HG03095 (cell line): ENCODE results near the gene CSE1L.
"Not testable (repeated sequence)": the region's sequence is repeated elsewhere in the genome, so short reads cannot be mapped to it uniquely, and the experiment has no call there.

Experiments used
- ATAC-seq: cut with Tn5 transposase; IDR thresholded peaks from one replicate; pipeline ENCODE4 v1.9.1; 2021; ENCODE audit warnings: moderate library complexity; ENCODE audit not compliant: unreplicated experiment

The CSE1L gene, protein sequence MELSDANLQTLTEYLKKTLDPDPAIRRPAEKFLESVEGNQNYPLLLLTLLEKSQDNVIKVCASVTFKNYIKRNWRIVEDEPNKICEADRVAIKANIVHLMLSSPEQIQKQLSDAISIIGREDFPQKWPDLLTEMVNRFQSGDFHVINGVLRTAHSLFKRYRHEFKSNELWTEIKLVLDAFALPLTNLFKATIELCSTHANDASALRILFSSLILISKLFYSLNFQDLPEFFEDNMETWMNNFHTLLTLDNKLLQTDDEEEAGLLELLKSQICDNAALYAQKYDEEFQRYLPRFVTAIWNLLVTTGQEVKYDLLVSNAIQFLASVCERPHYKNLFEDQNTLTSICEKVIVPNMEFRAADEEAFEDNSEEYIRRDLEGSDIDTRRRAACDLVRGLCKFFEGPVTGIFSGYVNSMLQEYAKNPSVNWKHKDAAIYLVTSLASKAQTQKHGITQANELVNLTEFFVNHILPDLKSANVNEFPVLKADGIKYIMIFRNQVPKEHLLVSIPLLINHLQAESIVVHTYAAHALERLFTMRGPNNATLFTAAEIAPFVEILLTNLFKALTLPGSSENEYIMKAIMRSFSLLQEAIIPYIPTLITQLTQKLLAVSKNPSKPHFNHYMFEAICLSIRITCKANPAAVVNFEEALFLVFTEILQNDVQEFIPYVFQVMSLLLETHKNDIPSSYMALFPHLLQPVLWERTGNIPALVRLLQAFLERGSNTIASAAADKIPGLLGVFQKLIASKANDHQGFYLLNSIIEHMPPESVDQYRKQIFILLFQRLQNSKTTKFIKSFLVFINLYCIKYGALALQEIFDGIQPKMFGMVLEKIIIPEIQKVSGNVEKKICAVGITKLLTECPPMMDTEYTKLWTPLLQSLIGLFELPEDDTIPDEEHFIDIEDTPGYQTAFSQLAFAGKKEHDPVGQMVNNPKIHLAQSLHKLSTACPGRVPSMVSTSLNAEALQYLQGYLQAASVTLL

DNA sequence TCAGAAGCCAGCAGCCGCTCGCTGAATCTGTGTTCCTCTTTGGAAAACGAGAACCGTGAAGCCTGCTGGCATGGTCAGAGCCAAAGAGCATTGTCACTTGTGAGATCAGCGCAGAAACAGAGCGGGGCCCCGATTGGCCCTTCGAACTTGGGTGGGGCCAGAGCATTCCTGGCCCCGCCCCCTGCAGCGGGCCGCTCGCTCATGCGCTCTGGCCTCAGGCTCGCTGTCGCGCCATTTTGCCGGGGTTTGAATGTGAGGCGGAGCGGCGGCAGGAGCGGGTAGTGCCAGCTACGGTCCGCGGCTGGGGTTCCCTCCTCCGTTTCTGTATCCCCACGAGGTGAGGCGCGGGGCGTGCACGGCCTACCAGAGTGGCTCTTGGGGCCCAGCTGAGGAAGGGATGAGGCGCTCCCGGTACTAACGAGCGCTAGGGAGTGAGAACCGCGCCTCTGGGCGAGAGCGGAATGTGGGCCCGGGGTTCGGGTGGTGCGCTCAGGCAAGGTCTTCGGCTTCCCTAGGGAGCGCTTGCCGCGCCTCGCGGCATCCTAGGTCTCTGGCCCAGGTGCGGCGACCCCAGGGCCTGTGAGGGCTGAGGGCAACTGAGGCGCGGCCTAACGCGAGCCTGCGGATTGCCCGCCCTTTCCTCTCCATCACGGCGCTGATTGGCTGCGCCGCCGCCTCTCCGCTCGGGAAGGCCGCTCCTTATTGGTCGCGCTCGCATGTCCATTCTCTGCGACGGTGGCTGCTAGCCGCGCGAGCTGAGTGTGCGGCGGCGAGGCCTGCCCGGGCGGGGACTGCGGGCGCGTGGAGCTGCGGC lies at the start of gene CSE1L:
CSE1L (plus strand) TSS at position 226 of the 814 bp plus-strand sequence. CDS start 12,152 bp downstream, outside the sequence.
- peak; percentile 76 for ATAC-seq

DNA sequence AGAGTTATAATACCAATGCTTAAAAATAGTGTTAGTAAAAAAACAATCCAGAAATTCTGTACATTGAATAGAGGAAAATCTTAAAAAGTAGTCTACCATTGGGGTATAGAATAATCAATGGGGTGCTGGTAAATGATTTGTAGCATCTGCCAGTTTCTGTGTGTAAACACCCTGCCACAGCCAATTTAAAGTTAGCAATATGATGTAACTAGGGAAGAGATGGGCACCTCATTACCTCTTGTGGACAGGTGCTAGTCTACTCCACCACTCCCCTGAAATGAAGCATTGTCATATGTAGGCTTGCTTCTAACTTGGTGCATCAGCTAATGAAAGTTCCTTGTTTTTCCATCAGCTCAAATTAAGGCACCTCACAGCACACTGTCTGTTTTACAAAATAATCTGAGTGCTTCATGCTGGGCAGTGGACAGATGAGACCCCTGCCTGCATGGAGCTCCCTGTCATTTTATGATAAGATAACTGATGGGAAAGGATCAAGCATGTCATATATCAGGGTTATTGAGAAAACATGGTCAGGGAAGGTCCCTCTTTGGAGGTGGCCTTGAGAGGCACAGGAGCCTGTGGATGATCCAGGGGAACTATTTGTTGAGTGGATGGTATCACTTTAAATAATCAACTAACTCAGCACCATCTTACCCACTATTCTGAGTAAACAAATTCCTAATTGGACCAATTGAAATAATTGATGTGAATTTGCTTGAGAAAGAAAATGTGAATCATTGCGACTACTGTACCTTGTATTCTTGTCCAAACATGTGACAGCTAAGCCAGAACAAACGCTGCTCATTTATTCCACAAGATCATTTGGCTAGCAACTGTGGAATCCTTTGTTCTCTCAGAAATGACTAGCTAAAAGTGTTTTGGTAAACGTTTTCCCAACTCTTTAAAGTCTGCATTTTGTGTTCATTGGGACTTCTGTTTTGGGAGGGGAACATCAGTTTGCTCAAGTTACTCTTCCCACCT lies 45.9 kb upstream of the CSE1L start:
- no peak for ATAC-seq

DNA sequence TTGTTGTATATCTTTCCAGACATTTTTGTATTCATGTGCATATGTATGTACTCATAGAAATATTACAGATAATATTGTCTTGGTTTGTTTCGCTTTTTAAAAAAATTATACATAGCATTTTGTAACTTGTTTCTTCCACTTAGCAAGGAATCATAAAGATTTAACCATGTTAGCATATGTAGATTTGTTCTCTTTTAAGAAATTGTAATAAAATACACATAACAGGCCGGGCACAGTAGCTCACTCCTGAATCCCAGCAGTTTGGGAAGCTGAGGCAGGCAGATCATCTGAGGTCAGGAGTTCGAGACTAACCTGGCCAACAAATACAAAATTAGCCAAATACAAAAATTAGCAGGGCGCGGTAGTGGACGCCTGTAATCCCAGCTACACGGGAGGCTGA lies 44.4 kb upstream of the CSE1L start:
- ATAC-seq = no peak

DNA sequence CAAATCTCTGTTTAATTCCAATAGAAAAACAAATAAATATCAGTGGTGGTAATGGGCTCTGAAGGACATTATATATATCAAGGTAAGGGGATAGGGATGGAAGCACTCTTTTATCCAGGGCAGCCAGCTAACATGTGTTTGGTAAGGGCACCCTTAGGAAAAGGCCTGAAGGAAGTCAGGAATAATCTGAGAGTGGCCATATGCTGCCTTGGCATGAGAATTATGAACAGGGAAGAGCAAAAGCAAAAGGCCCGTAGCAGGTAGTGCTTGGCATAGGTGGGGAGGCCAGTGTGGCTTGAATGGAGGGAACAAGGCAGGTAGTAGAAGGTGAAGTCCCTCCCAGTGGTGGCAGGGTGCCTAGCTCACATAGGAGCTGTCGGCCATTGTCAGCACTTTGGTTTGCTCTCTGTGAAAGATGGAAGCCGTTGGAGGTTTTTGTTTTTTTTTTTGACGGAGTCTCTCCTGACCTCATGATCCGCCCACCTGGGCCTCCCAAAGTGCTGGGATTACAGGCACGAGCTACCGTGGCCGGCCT lies 39.6 kb upstream of the CSE1L start:
- no peak for ATAC-seq

DNA sequence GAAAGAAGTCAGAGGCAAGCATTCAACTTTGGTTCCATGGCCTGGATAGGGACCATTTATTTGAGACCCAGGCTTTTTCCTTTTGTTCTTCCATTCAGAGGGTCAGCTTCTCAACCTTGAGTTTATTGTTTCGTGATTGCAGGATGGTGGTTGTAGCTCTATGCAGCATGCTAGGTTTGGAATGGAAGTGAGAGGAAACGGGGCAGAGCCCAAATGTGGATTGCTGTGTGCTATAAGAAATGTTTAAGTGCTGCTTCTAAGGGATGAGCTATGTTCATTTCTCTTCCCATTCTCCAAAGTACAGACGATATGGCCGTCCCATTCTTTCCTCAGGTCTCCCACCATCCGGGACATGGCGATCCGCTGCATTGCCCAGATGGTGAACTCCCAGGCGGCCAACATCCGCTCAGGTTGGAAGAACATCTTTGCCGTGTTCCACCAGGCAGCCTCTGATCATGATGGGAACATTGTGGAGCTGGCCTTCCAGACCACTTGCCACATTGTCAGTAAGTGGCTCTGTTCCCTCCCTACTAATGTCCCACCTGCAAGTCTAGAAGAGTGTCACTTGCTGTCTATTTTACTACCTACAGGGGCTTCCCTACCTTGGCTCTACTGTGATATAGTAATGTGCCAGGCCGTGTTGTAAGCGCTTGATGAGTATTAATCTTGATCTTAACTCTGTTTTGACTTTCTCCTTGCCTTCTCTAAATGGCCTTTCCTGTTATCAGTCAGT lies 36.0 kb upstream of the CSE1L start:
- no peak for ATAC-seq

DNA sequence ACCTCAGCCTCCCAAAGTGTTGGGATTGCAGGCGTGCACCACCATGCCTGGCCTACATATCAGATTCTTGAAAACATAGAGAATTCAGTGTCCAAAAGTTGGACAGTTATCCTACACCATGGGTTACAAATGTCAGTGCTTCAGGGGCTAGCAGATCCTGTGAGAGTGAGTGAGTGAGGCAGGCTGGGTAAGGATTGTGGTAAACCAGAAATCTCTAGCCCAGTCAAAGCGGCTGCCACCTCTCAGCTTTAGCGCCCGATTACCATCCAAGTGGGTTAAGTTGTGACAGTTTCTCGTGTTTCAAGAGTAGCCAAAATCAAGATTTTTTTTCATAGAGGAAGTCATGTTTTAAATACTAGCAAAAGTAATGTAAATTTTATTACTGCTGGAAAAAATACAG lies 21.9 kb upstream of the CSE1L start:
- ATAC-seq = no peak

DNA sequence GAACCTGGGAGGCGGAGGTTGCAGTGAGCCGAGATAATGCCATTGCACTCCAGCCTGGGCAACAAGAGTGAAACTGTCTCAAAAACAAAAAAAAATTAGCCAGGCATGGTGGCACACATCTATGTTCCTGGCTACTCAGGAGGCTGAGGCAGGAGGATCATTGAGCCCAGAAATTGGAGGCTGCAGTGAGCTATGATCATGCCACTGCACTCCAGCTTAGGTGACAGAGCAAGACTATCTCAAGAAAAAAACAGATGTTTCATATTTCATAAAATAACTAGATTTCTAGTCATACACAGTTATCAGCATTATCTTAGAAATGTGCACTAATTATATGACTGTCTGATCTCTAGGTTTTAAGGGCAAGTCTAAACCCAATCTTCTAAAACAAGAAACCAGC lies 17.9 kb upstream of the CSE1L start:
- not testable (repeated sequence) for ATAC-seq

DNA sequence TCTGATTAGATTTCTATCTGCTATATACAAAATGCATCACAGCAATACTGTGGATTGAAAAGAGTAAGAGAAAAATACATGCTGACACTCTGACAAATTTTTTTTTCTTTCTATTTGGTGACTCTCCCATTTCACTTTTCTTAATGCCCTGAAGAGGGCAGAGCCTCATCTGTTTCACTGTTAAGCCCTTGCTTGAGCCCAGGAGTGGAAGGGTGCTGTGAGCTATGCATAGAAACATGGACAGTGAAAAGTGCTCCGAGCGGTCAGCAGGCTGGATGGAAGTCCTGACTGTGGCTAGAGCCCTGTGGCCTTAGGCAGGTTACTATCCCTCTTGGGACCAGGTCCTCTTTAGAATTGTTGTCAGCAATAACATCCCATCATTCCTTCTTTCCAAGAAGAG lies 17.4 kb upstream of the CSE1L start:
- no peak for ATAC-seq

DNA sequence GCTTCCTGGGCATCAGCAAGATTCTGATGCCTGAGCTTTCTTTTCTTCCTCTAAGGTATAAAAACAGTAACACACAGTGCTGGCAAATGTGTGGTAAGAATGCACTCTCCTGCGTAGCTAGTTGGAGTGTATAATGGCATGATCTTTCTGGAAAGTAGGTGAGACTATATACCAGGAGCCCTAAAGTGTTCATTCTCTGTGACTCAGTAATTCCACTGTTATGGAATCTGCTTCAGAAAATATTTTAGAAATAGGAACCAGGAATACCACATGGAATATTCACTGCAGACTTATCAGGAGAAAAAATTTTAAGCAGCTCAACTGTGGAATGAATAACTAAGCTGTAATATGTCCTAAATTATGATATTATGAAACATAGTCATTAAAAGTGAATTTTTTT lies 16.9 kb upstream of the CSE1L start:
- no peak for ATAC-seq

DNA sequence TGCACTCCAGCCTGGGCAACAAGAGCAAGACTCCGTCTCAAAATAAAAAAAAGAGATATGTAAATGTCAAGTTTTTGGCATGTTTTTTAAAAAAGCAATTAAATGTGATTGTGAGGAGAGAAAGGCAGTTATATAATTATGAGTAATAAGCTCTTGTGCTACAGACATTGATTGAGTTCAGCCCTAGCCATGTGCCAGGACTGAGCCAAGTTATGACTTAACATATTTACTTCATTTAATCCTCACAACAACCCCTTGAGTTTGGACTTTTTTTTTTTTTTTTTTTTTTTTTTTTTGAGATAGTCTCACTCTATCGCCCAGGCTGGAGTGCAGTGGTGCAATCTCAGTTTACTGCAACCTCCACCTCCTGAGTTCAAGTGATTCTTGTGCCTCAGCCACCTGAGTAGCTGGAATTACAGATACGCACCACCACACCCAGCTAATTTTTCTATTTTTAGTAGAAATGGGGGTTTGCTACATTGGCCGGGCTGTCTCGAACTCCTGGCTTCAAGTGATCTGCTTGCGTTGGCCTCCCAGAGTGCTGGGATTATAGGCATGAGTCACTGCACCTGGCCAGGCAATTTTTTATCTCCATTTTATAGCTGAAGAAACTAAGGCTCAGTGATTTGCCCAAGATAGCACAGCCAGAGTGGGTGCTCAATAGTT lies 15.0 kb upstream of the CSE1L start:
- no peak for ATAC-seq

DNA sequence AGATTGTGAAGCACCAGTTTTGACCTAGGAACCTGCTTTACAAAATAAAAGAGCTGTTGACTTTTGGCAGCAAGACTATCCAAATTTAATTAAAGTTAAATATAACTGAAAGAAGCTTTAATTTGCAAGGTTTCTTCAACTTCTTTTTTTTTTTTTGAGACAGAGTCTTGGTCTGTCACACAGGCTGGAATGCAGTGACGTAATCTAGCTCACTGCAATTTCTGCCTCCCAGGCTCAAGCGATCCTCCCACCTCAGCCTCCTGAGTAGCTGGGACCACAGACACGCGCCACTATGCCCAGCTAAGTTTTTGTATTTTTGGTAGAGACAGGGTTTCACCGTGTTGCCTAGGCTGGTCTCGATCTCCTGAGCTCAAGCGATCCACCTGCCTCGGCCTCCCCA lies 13.7 kb upstream of the CSE1L start:
- ATAC-seq = no peak

DNA sequence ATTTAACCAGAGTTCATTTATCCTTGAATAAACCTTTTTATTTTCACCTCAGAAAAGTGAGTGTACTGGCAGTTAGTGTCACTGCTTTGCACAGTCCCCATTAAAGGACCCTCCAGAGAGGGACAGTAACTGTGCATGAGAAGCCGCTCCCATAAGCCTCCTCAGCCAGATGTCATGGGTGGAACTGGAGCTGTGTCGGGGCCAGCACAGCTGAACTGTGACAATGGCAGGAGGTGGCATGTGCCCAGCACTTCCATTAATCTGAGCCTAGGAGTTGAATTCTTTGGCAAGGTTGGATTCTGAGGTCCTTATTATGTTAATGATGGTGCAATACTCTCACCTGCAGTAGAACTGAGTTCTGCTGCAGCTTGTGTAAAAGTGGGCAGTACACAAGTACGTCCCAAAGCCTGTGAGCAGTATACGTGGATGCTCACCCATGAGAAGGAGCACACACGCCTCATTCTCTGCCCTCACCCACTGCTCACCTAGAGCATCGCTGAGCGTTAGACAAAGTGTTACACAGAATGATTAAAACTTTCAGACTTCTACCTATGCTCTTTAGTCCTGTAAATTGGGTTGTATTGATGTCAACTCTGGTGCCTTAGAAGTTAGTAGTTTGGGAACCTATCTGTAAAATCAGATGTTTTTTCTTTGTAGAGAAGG lies 11.9 kb upstream of the CSE1L start:
- ATAC-seq = no peak

DNA sequence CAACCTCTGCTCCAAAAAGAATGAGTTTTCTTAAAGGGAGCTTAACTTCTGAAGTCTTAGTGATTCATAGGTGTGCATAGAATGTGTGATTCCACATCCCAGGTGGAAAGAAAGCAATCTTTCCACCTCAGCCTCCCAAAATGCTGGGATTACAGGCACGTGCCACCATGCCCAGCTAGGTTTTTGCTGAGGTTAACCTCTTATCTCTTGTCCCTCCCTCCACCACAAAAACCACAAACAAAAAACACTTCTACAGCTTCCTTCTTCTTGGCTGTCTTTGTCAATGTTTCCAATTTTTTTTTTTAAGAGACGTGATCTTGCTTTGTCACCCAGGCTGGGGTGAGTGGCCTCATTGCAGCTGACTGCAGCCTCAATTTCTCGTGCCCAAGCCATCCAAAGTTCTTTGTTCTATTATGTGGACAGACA lies 8.1 kb upstream of the CSE1L start:
- no peak for ATAC-seq

DNA sequence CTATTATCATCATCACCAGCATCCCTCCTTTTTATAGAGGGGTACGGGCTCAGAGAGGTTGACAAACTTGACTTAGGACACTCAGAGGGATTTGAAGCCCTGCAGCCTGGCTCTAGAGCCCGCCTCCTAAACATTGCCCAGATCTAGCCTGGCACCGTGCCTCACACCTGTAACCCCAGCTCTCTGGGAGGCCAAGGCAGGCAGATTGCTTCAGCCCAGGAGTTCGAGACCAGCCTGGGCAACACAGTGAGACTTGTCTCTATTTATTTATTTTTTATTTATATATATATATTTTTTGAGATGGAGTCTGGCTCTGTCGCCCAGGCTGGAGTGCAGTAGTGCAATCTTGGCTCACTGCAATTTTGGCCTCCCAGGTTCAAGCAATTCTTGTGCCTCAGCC lies 6.3 kb upstream of the CSE1L start:
- ATAC-seq = no peak

DNA sequence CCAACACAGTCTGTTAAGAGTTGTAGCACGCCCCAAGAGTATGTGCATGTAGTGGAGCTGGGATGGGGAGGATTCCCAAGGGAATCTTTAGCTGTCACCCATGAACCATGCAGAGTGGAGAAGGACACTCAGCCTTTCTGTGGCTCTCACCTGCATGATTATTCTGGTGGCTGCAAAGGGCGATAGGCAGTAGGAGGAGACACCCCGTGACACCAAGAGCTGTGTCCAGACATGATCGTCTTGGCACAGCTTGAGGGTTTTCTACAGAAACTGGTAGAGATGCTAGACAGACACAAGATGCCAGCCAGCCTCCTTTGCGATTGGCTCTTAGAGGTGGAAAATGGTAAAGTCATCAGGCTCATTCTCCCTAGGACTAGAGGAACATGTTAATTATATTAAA lies 3.1 kb upstream of the CSE1L start:
- no peak for ATAC-seq

DNA sequence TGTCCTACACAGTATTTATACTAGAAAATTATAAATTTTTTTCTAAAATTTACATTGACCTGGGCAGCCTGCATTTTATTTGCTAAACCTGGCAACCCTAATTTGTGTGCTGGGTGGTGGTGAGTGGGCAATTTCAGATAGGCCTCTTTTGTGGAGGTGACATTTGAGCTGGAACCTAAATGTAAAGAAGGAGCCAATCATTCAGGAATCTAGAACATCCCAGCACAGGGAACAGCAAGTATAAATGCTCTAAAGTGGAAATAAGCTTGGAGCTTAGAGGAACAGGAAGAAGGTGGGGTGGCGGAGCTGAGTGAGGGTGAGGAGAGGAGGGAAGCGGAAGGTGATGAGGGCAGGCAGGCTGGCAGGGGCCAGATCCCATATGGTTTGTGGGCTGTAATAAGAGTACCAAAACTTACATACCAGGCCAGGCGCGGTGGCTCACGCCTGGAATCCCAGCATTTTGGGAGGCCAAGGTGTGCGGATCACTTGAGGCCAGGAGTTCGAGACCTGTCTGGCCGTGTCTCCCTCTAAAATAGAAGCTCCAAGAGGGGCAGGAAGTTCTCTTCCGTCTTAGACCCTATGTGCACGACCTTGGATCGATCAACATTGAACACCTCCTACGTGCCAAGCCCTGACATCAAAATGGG lies 549 bp upstream of the CSE1L start:
- ATAC-seq = no peak

DNA sequence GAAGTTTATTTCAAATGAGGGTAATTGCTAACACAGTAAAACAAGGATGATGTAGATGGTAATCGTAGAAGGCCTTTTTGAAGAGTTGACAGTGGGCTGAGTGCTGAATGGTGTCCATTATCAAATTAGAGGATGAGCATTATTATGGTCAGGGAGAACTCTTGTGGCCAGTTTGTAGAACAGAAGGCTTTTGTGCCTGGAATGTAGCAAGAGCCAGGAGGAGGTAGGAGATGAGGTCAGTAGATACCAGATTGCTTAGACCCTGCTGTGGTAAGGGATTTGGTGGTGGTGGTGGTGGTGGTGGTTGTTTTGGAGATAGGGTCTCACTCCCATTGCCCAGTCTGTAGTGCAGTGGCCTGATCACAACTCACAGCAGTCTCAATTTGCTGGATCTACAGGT lies 6.2 kb downstream of the CSE1L start:
- no peak for ATAC-seq
